Measurements from ENCODE around the gene ORMDL3. TPM values are rescaled to one million over a fixed set of nuclear protein-coding genes. Genes with fewer than 3 reads are reported as not detected.
A peak's percentile ranks its signal among the peaks of the same experiment; 100 is the strongest.
"Not testable (repeated sequence)": the region's sequence is repeated elsewhere in the genome, so short reads cannot be mapped to it uniquely, and the experiment has no call there.

The ORMDL3 gene
- total and polyA plus RNA-seq, 8 donors: 36.4 to 78.1 (median 57.8) TPM

DNA sequence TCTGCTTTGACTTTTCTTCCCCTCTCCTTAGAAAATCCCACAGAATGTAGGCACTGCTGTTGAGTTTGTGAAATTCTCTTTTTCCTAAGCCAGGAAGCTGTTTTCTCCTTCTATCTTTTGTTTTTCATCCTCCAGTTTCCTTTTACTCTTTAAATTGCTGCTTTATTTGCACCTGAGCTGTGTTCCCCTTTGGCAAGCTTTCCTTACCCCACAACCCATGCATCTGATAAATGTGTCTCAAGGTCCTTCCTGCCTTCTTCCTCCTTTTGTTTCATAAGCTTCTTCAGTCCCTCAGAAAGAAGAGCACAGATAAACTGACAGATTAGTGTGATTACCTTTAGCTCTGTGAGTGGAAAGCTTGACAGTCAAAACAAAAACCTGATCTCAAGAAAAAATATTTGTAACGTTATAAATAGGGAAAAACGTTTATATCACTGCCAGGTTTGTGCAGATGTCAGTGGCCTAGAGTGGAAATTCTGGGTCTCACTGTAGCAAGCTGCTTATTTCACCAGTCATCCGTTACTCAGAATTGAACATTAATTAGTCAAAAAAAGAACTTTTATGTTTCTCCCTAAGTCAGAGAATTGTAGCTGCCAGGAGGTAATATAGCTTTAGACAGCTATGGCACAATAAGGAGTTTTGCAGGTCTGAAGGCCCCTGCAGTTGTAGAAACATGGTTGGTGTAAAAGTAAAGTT, 32.6 kb downstream of the ORMDL3 start:
- Histone ChIP-seq H3K27ac (no peak overlapping the region), H3K4me1 (no peaks in the 10 kb centered on the region), H3K4me3 (no peak overlapping the region), H3K36me3 (no peaks in the 10 kb centered on the region), H3K9me3 (no peaks in the 10 kb centered on the region), H3K27me3 (no peaks in the 10 kb centered on the region)
- ATAC-seq: no peak
- TF ChIP-seq, protein P1, sequence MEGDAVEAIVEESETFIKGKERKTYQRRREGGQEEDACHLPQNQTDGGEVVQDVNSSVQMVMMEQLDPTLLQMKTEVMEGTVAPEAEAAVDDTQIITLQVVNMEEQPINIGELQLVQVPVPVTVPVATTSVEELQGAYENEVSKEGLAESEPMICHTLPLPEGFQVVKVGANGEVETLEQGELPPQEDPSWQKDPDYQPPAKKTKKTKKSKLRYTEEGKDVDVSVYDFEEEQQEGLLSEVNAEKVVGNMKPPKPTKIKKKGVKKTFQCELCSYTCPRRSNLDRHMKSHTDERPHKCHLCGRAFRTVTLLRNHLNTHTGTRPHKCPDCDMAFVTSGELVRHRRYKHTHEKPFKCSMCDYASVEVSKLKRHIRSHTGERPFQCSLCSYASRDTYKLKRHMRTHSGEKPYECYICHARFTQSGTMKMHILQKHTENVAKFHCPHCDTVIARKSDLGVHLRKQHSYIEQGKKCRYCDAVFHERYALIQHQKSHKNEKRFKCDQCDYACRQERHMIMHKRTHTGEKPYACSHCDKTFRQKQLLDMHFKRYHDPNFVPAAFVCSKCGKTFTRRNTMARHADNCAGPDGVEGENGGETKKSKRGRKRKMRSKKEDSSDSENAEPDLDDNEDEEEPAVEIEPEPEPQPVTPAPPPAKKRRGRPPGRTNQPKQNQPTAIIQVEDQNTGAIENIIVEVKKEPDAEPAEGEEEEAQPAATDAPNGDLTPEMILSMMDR (IDR thresholded peaks at IDR 0.05): no peak
- FAIRE-seq: no peak
- WGBS, 2 donors: 25 to 34% methylated on average over 3 of the region's 3 CpGs
- intact Hi-C loops (cut with DNase I): no loop called here
- DNase-seq: no peak

DNA sequence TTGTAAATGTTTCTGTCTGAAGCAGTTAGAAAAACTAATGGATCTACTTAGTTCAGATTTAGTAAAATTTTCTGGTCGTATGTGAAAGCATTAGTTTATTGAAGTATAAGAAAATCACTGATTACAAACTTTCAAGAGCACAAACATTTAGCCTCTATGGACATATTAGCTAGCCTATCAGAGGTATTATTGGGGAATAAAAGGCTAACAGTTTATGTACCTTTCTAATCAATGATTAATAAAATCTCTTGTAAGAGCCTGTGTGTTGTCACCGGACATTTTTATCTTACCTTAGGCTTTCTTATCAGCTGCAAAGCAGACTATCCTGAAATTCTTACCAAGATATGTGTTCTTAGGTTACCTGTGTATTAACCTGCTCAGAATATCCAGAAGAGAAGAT, 38.2 kb downstream of the ORMDL3 start:
- no peak for FAIRE-seq
- ATAC-seq: no peak
- no peak for DNase-seq
- 7 to 12% methylated on average over 2 of the region's 2 CpGs for WGBS, 2 donors
- no peaks in the 10 kb centered on the region for H3K9me3 ChIP-seq
- H3K4me3 ChIP-seq: no peak overlapping the region
- no peaks in the 10 kb centered on the region for H3K4me1 ChIP-seq
- no peaks in the 10 kb centered on the region for H3K36me3 ChIP-seq
- TF ChIP-seq, protein P1 (IDR thresholded peaks at IDR 0.05): no peak
- intact Hi-C loops (cut with DNase I): no loop called here
- no peaks in the 10 kb centered on the region for H3K27me3 ChIP-seq
- H3K27ac ChIP-seq: no peak overlapping the region

DNA sequence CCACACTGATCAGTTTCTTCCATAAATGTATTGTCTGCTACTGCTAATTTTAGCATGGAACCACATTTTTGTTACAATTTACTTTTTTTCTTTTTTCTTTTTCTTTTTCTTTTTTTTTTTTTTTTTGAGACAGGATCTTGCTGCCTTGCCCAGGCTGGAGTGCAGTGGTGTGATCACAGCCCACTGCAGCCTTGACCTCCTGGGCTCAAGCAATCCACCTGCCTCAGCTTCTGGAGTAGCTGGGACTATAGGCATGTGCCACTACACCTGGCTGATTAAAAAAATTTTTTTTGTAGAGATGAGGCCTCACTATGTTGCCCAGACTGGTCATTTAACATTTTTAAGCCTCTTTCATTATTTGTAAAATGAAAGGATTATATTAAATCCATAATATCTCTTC, 40.3 kb downstream of the ORMDL3 start:
- ATAC-seq (no peak), FAIRE-seq (no peak), DNase-seq (no peak)
- H3K4me1 ChIP-seq: no peaks in the 10 kb centered on the region
- H3K27ac ChIP-seq: no peak overlapping the region
- TF ChIP-seq, protein P1 (IDR thresholded peaks at IDR 0.05): no peak
- intact Hi-C loops (cut with DNase I): no loop called here
- no peaks in the 10 kb centered on the region for H3K27me3 ChIP-seq
- H3K4me3 ChIP-seq: no peak overlapping the region
- H3K36me3 ChIP-seq: no peaks in the 10 kb centered on the region
- H3K9me3 ChIP-seq: no peaks in the 10 kb centered on the region

GRCh38 chr17:39886102-39886501, 41.3 kb downstream of the ORMDL3 start:
- H3K4me3 ChIP-seq; FAIRE-seq; H3K9me3 ChIP-seq; H3K27me3 ChIP-seq; DNase-seq; H3K36me3 ChIP-seq; H3K4me1 ChIP-seq; ATAC-seq; H3K27ac ChIP-seq; intact Hi-C loops (cut with DNase I): not testable (repeated sequence)
- WGBS, 2 donors: 55 to 64% methylated on average over 5 of the region's 5 CpGs

GRCh38 chr17:39872751-39873150, 54.6 kb downstream of the ORMDL3 start:
- WGBS, 2 donors: 24 to 40% methylated on average over 2 of the region's 2 CpGs
- no peaks in the 10 kb centered on the region for H3K36me3 ChIP-seq
- intact Hi-C loops (cut with DNase I): no loop called here
- H3K9me3 ChIP-seq: no peaks in the 10 kb centered on the region
- no peak overlapping the region for H3K4me3 ChIP-seq
- no peak for DNase-seq
- TF ChIP-seq, protein P1 (IDR thresholded peaks at IDR 0.05): no peak
- no peak overlapping the region for H3K27ac ChIP-seq
- FAIRE-seq: no peak
- ATAC-seq: peak in 1 of 4 donors; percentile 35
- H3K4me1 ChIP-seq: no peaks in the 10 kb centered on the region
- peaks cover 0 to 12% (median 0%) of the 10 kb centered on the region in 4 donors for H3K27me3 ChIP-seq

Measured in pancreas (tissue), 10 donors.